Heart left ventricle (tissue), 16 donors: ENCODE measurements around the gene LPCAT1. TPM values are rescaled to one million over a fixed set of nuclear protein-coding genes. Genes with fewer than 3 reads are reported as not detected.

Experiments
- ATAC-seq, 4 donors: fragments of 200-7000 bp; cut with Tn5 transposase; one replicate each; pipeline ENCODE4 v1.9.1; 2020 to 2022; ENCODE audit warnings: moderate library complexity in 4 of 4, mild to moderate bottlenecking in 3 of 4, moderate number of reproducible peaks in 1 of 4
- DNase-seq, 5 donors: peaks; one replicate each; pipeline ENCODE4 v3.0.0-alpha.2; 2020
- H3K27ac ChIP-seq, 12 donors: fragments of 200-600 bp; sonication (generic) in 4 of 12; one replicate each; pipeline versions ENCODE4 v1.5.0 to v1.8.0; 2016 to 2022; ENCODE audit warnings: mild to moderate bottlenecking in 2 of 12
- H3K27me3 ChIP-seq, 9 donors: fragments of 200-600 bp; sonication (generic) in 2 of 9; one replicate each; pipeline versions ENCODE4 v1.5.1 to v1.8.0; 2016 to 2022; ENCODE audit warnings: mild to moderate bottlenecking in 3 of 9
- H3K36me3 ChIP-seq, 9 donors: fragments of 200-600 bp; sonication (generic) in 2 of 9; one replicate each; pipeline versions ENCODE4 v1.5.0 to v1.8.0; 2018 to 2022; ENCODE audit warnings: mild to moderate bottlenecking in 2 of 9
- H3K4me1 ChIP-seq, 12 donors: fragments of 200-600 bp; sonication (generic) in 4 of 12; one replicate each; pipeline versions ENCODE4 v1.5.0 to v1.8.0; 2016 to 2022; ENCODE audit warnings: mild to moderate bottlenecking in 3 of 12
- H3K4me3 ChIP-seq, 12 donors: fragments of 200-600 bp; sonication (generic) in 4 of 12; one replicate each; pipeline versions ENCODE4 v1.5.0 to v1.8.0; 2017 to 2022; ENCODE audit warnings: mild to moderate bottlenecking in 9 of 12, moderate library complexity in 4 of 12
- H3K9me3 ChIP-seq, 12 donors: fragments of 200-600 bp; sonication (generic) in 4 of 12; one replicate each; pipeline versions ENCODE4 v1.5.0 to v1.8.0; 2016 to 2022; ENCODE audit warnings: mild to moderate bottlenecking in 1 of 12
- CTCF ChIP-seq, 12 donors: fragments of 200-600 bp; sonication (generic) in 4 of 12; IDR thresholded peaks; one replicate each; pipeline versions ENCODE4 v1.5.0 to v1.8.0; 2018 to 2022; ENCODE audit warnings: antibody characterized with exemption in 12 of 12, mild to moderate bottlenecking in 5 of 12
- POLR2A ChIP-seq, 2 donors: fragments of 450-650 bp; IDR thresholded peaks; one replicate each; pipeline ENCODE4 v1.6.1; 2017; ENCODE audit warnings: antibody characterized with exemption in 2 of 2, mild to moderate bottlenecking in 2 of 2, moderate library complexity in 2 of 2
- WGBS, 4 donors: extraction: QIAGEN DNeasy Blood & Tissue Kit in 2 of 4; methylation state at CpG; one replicate each; pipeline versions ENCODE4 v1.1.5 to v1.1.7; 2013 to 2018; 5-methylcytosine and 5-hydroxymethylcytosine counted together
- intact Hi-C, 10 donors: fragments of 100-400 bp; cut with DNase I; formaldehyde crosslinking; loops; one replicate each; pipeline versions ENCODE4 v1.11.1 to v1.14.2; 2022
- polyA plus RNA-seq, 2 donors: library from polyadenylated mRNA; stranded (reverse); fragments of 200-250 nt; gene quantifications; one replicate each; pipeline ENCODE4 v1.2.3, GENCODE V29; 2013
- total RNA-seq, 9 donors: library from RNA; depleted of rRNA in 2 of 9; stranded (reverse); fragments of >200 nt in 2 of 9; fragmentation: NEBNext Ultra II Directional in 3 of 9; extraction: Animal tissue kit (Norgen Biotek cat#: 25700) in 3 of 9; gene quantifications; one replicate each; pipeline versions ENCODE4 v1.1.0 to v1.2.4, GENCODE V29; 2016 to 2023
- donor health status: ischemic (EF 13 %, LVEDD 7.1; RV severe dilation, severe dysfunction).
- donor health status: healthy with polysubstance abuse.
- donor health status: DM: no; HTN: yes; CAD: no.
- donor health status: DM: no; HTN: no; CAD: no.
- donor health status: ischemic (EF 25% LVEDD 6.9; RV normal size, moderate dysfunction).
- donor health status: ischemic (EF 25% LVEDD 5.7; RV mildly dilated, moderate dysfunction).
- donor health status: healthy.
- donor health status: DM: yes; HTN: yes; CAD: no.
- donor health status: ischemic (EF 35%, LVEDD 5.7; RV mildly dilated, moderate dysfunction).
- donor health status: nonischemic (EF 11% LVEDD 7.7; RV severe dilation, severe dysfunction).
- donor health status: DM: yes; HTN: yes; CAD: no.
- donor health status: PGD.
- donor health status: ischemic (EF 29% LVEDD 5.4; RV normal size, mild dysfunction).
- donor health status: nonischemic (EF 23%, LVEDD 6.1; RV moderate dilation, normal function).

The LPCAT1 gene
- total and polyA plus RNA-seq, 11 donors, result 8.2 to 30.6 (median 9.9) TPM

GRCh38 chr5:1499851-1500250 lies 23.9 kb downstream of the LPCAT1 start:
- H3K27ac ChIP-seq, result peak overlapping the region in 2 of 12 donors; percentile 14 to 38
- peaks cover 0 to 81% (median 17%) of the 10 kb centered on the region in 12 donors for H3K4me1 ChIP-seq
- 76 to 88% (median 82%) methylated on average over 6 to 10 of the region's 10 CpGs for WGBS, 4 donors
- H3K27me3 ChIP-seq, result no peaks in the 10 kb centered on the region
- peaks cover 0 to 18% (median 1%) of the 10 kb centered on the region in 9 donors for H3K36me3 ChIP-seq
- no peak for ATAC-seq
- no peaks in the 10 kb centered on the region for H3K9me3 ChIP-seq
- TF ChIP-seq CTCF (IDR thresholded peaks at IDR 0.05) (no peak), POLR2A (IDR thresholded peaks at IDR 0.05) (no peak)
- no peak overlapping the region for H3K4me3 ChIP-seq
- no peak for DNase-seq
- intact Hi-C loops, result loop anchor here in 2 of 10 donors (10.0 kb wide), 2 partner anchors 55 to 135 kb away; no protein-coding TSS in a partner anchor

- H3K36me3 ChIP-seq, result peaks cover 0 to 26% (median 7%) of the 10 kb centered on the region in 9 donors
- no peaks in the 10 kb centered on the region for H3K9me3 ChIP-seq
- ATAC-seq, result no peak
- H3K4me3 ChIP-seq, result no peak overlapping the region
- no peaks in the 10 kb centered on the region for H3K27me3 ChIP-seq
- H3K27ac ChIP-seq, result no peak overlapping the region
- peaks cover 0 to 71% (median 17%) of the 10 kb centered on the region in 12 donors for H3K4me1 ChIP-seq
- 87 to 98% (median 92%) methylated on average over 17 of the region's 17 CpGs for WGBS, 4 donors
- intact Hi-C loops, result loop anchor here in 2 of 10 donors (10.0 kb wide), 2 partner anchors 56 to 136 kb away; no protein-coding TSS in a partner anchor
- DNase-seq, result no peak
- no peak for TF ChIP-seq CTCF (IDR thresholded peaks at IDR 0.05)
- no peak for TF ChIP-seq POLR2A (IDR thresholded peaks at IDR 0.05)
These were observed 24.9 kb downstream of the LPCAT1 start for GRCh38 chr5:1498623-1499416.

GRCh38 chr5:1497795-1498622 lies 25.8 kb downstream of the LPCAT1 start:
- Histone ChIP-seq H3K4me3 (no peak overlapping the region), H3K36me3 (peaks cover 0 to 33% (median 11%) of the 10 kb centered on the region in 9 donors), H3K27ac (no peak overlapping the region), H3K4me1 (peaks cover 0 to 63% (median 14%) of the 10 kb centered on the region in 12 donors), H3K9me3 (no peaks in the 10 kb centered on the region), H3K27me3 (no peaks in the 10 kb centered on the region)
- no peak for TF ChIP-seq CTCF (IDR thresholded peaks at IDR 0.05)
- no peak for TF ChIP-seq POLR2A (IDR thresholded peaks at IDR 0.05)
- intact Hi-C loops, result loop anchor here in 2 of 10 donors (10.0 kb wide), 2 partner anchors 57 to 137 kb away; no protein-coding TSS in a partner anchor
- ATAC-seq, result no peak
- DNase-seq, result no peak
- WGBS, 4 donors, result 79 to 83% (median 82%) methylated on average over 18 of the region's 18 CpGs
